Measurements from ENCODE around the gene CFAP410.
A peak's percentile ranks its signal among the peaks of the same experiment; 100 is the strongest.

CFAP410 gene

DNA sequence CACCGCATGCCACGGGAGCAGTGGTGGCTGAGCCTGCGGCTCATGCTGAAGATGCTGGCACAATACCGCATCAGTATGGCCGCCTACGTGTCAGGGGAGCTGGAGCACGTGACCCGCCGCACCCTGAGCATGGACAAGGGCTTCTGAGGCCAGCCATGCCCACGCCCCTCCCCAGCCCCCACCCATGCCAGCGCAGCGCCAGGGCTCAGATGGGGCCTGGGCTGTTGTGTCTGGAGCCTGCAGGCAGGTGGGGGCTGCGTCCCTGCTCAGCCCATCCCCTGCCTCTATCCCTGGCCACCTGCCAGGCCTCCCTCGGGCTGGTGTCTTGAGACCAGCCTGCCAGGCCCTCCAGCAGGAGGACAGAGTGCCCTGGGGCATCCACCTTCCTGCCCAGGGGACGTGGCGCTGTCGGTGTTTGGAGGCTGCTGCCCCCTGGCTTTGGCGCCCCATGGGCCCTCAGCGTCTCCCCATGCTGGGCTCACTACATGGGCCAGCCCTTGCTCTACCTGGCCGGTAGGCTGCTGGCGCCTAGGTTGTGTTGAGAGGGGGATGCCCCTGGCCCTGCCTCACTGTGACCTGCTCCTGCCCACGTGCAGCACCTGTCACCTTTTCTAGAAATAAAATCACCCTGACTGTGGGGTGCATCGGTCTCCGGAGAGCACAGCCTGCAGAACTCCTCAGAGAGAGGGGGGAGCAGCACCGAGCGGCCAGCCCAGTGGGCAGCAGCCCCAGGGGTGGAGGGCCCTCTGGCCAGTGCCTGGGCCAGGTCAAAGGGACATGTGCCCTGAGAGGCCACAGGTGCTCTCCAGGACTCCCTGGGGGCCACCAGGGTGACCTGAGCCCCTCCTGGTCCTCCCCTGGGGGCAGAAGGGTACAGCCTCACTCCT lies 12.2 kb downstream of the CFAP410 start:
- Histone ChIP-seq H3K9ac (ENCODE audit: low read depth, low read length, poor library complexity) (peak overlapping the region; percentile 44), H3K4me1 (ENCODE audit: control insufficient read depth in 2 of 2, insufficient read depth in 1 of 2, low read depth in 1 of 2, low read length in 2 of 2) (peaks cover 0 to 2% of the 10 kb centered on the region in 2 donors), H4K8ac (ENCODE audit: low read depth, low read length) (no peak overlapping the region), H3K27me3 (ENCODE audit: control insufficient read depth in 3 of 3, insufficient read depth in 3 of 3, low read depth in 1 of 3, low read length in 3 of 3) (no peaks in the 10 kb centered on the region), H2AK5ac (ENCODE audit: low read depth, low read length) (peak overlapping the region; percentile 46), H3K27ac (replicated peaks; ENCODE audit: low read length) (no peak overlapping the region), H3K4me3 (ENCODE audit: low read length in 2 of 2) (no peak overlapping the region), H3K4ac (ENCODE audit: low read length) (no peak overlapping the region), H2BK120ac (ENCODE audit: low read depth, low read length) (peak overlapping the region; percentile 61), H3K9me3 (replicated peaks in 1 of 2; ENCODE audit: control insufficient read depth in 2 of 2, insufficient read depth in 1 of 2, low read depth in 1 of 2, low read length in 2 of 2) (no peaks in the 10 kb centered on the region), H3K14ac (ENCODE audit: low read length) (no peak overlapping the region), H3K36me3 (replicated peaks in 1 of 2; ENCODE audit: control insufficient read depth in 2 of 2, insufficient read depth in 2 of 2, low read length in 2 of 2) (peaks cover 7 to 54% of the 10 kb centered on the region in 2 donors), H4K91ac (ENCODE audit: low read depth, low read length, poor library complexity) (no peak overlapping the region), H3K18ac (ENCODE audit: low read length) (peak overlapping the region; percentile 48), H3K79me1 (ENCODE audit: low read depth, low read length) (peaks cover 9% of the 10 kb centered on the region), H2BK15ac (ENCODE audit: low read length) (no peak overlapping the region), H3K4me2 (ENCODE audit: insufficient read depth, low read length, poor library complexity, severe bottlenecking) (no peak overlapping the region), H2BK12ac (ENCODE audit: low read length) (peak overlapping the region; percentile 41), H2BK5ac (ENCODE audit: low read length) (no peak overlapping the region), H2AFZ (ENCODE audit: low read length) (no peak overlapping the region), H3K23ac (ENCODE audit: low read depth, low read length, poor library complexity) (peak overlapping the region; percentile 85)
- whole genome bisulfite sequencing, 2 donors (ENCODE audit: extremely low coverage in 2 of 2, insufficient read length in 2 of 2, insufficient replicate concordance in 1 of 2): no CpG with 5 or more reads among the region's 26 CpGs
- DNase-seq (ENCODE audit: low spot score): no peak

DNA sequence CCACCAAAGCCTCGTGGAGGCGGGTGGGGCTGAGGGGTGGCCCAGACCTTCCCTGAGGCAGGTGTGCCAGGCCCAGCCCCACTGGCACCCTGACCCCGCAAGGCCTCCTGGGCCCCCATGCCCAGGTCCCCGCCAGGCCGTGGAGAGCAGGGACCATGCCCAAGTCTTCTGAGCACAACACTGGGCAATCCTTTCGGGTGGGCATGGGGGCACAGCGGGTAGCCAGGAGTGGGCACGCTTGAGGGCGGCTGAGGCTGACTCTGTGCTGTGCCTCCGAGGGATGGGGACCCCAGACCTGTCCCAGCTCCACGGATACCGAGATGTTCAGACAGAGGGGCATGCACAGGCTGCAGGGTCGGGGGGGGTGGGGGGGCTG lies 12.9 kb downstream of the CFAP410 start:
- no peak overlapping the region for H3K4me3 ChIP-seq (ENCODE audit: low read length in 2 of 2)

DNA sequence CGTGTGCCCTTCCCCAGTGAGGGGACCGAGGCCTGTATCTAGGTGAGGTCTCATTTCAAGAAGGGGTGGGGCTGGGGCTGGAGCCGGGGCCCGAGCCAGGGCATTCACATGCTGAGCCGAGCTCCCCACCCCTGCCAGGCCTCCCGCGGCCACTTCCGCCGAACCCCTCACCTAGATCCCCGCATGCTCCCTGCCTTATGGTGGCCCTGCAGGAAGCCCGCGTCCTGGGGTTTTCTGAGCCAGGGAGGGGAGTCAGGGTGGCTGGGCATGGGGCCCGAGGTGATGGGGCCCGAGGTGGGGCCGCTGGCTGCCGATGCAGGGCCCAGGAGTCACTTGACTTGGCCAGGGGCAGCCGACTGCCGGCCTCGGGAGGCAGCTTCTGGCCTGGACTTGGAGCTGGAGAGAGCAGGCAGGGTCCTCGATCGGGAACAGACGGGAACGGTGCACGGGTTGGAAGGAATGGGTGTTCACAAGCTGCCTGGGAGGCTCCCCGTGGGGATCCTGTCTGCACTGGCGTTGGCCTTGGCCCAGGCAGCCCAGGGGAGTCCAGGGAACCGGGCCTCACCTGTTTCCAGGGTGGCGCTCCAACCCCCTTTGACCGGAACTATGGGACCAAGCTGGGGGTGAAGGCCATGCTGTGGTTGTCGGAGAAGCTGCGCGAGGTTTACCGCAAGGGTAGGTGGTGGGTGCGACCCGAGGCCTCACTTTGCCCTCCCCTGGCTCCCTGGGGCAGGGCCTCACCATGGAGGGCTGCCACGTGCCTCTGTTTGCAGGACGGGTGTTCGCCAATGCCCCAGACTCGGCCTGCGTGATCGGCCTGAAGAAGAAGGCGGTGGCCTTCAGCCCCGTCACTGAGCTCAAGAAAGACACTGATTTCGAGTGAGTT lies 13.6 kb downstream of the CFAP410 start:
- no peak overlapping the region for H2AK5ac ChIP-seq (ENCODE audit: low read depth, low read length)
- H3K4me1 ChIP-seq (ENCODE audit: control insufficient read depth in 2 of 2, insufficient read depth in 1 of 2, low read depth in 1 of 2, low read length in 2 of 2): peaks cover 0 to 2% of the 10 kb centered on the region in 2 donors
- H3K79me1 ChIP-seq (ENCODE audit: low read depth, low read length): peaks cover 9% of the 10 kb centered on the region
- no peak overlapping the region for H3K18ac ChIP-seq (ENCODE audit: low read length)
- H3K4me2 ChIP-seq (ENCODE audit: insufficient read depth, low read length, poor library complexity, severe bottlenecking): no peak overlapping the region
- H3K36me3 ChIP-seq (replicated peaks in 1 of 2; ENCODE audit: control insufficient read depth in 2 of 2, insufficient read depth in 2 of 2, low read length in 2 of 2): peaks cover 7 to 66% of the 10 kb centered on the region in 2 donors
- no peak overlapping the region for H4K91ac ChIP-seq (ENCODE audit: low read depth, low read length, poor library complexity)
- no peak overlapping the region for H3K27ac ChIP-seq (replicated peaks; ENCODE audit: low read length)
- H3K4ac ChIP-seq (ENCODE audit: low read length): no peak overlapping the region
- whole genome bisulfite sequencing, 2 donors (ENCODE audit: extremely low coverage in 2 of 2, insufficient read length in 2 of 2, insufficient replicate concordance in 1 of 2): no CpG with 5 or more reads among the region's 44 CpGs
- no peak for DNase-seq (ENCODE audit: low spot score)
- no peak overlapping the region for H3K14ac ChIP-seq (ENCODE audit: low read length)
- no peak overlapping the region for H3K9ac ChIP-seq (ENCODE audit: low read depth, low read length, poor library complexity)
- H3K23ac ChIP-seq (ENCODE audit: low read depth, low read length, poor library complexity): peak overlapping the region; percentile 91
- no peaks in the 10 kb centered on the region for H3K9me3 ChIP-seq (replicated peaks in 1 of 2; ENCODE audit: control insufficient read depth in 2 of 2, insufficient read depth in 1 of 2, low read depth in 1 of 2, low read length in 2 of 2)
- no peak overlapping the region for H2BK15ac ChIP-seq (ENCODE audit: low read length)
- no peak overlapping the region for H3K4me3 ChIP-seq (ENCODE audit: low read length in 2 of 2)
- no peaks in the 10 kb centered on the region for H3K27me3 ChIP-seq (ENCODE audit: control insufficient read depth in 3 of 3, insufficient read depth in 3 of 3, low read depth in 1 of 3, low read length in 3 of 3)
- H2AFZ ChIP-seq (ENCODE audit: low read length): no peak overlapping the region
- no peak overlapping the region for H4K8ac ChIP-seq (ENCODE audit: low read depth, low read length)
- H2BK12ac ChIP-seq (ENCODE audit: low read length): no peak overlapping the region
- H2BK120ac ChIP-seq (ENCODE audit: low read depth, low read length): no peak overlapping the region
- peak overlapping the region; percentile 66 for H2BK5ac ChIP-seq (ENCODE audit: low read length)

More for the DNA sequence above, 12.9 kb downstream of the CFAP410 start:
- H2AK5ac ChIP-seq (ENCODE audit: low read depth, low read length): no peak overlapping the region
- WGBS, 2 donors (ENCODE audit: extremely low coverage in 2 of 2, insufficient read length in 2 of 2, insufficient replicate concordance in 1 of 2): no CpG with 5 or more reads among the region's 13 CpGs
- H3K9me3 ChIP-seq (replicated peaks in 1 of 2; ENCODE audit: control insufficient read depth in 2 of 2, insufficient read depth in 1 of 2, low read depth in 1 of 2, low read length in 2 of 2): no peaks in the 10 kb centered on the region
- H2BK15ac ChIP-seq (ENCODE audit: low read length): no peak overlapping the region
- no peak overlapping the region for H2BK120ac ChIP-seq (ENCODE audit: low read depth, low read length)
- H3K18ac ChIP-seq (ENCODE audit: low read length): no peak overlapping the region
- H2AFZ ChIP-seq (ENCODE audit: low read length): no peak overlapping the region
- H3K4me1 ChIP-seq (ENCODE audit: control insufficient read depth in 2 of 2, insufficient read depth in 1 of 2, low read depth in 1 of 2, low read length in 2 of 2): peaks cover 0 to 2% of the 10 kb centered on the region in 2 donors
- H4K8ac ChIP-seq (ENCODE audit: low read depth, low read length): no peak overlapping the region
- H3K14ac ChIP-seq (ENCODE audit: low read length): no peak overlapping the region
- no peaks in the 10 kb centered on the region for H3K27me3 ChIP-seq (ENCODE audit: control insufficient read depth in 3 of 3, insufficient read depth in 3 of 3, low read depth in 1 of 3, low read length in 3 of 3)
- no peak overlapping the region for H4K91ac ChIP-seq (ENCODE audit: low read depth, low read length, poor library complexity)
- no peak overlapping the region for H3K4me2 ChIP-seq (ENCODE audit: insufficient read depth, low read length, poor library complexity, severe bottlenecking)
- H3K23ac ChIP-seq (ENCODE audit: low read depth, low read length, poor library complexity): no peak overlapping the region
- H3K79me1 ChIP-seq (ENCODE audit: low read depth, low read length): peaks cover 9% of the 10 kb centered on the region
- H2BK5ac ChIP-seq (ENCODE audit: low read length): no peak overlapping the region
- H3K27ac ChIP-seq (replicated peaks; ENCODE audit: low read length): no peak overlapping the region
- no peak for DNase-seq (ENCODE audit: low spot score)
- H3K36me3 ChIP-seq (replicated peaks in 1 of 2; ENCODE audit: control insufficient read depth in 2 of 2, insufficient read depth in 2 of 2, low read length in 2 of 2): peaks cover 7 to 61% of the 10 kb centered on the region in 2 donors
- no peak overlapping the region for H3K9ac ChIP-seq (ENCODE audit: low read depth, low read length, poor library complexity)
- no peak overlapping the region for H3K4ac ChIP-seq (ENCODE audit: low read length)
- H2BK12ac ChIP-seq (ENCODE audit: low read length): no peak overlapping the region

DNA sequence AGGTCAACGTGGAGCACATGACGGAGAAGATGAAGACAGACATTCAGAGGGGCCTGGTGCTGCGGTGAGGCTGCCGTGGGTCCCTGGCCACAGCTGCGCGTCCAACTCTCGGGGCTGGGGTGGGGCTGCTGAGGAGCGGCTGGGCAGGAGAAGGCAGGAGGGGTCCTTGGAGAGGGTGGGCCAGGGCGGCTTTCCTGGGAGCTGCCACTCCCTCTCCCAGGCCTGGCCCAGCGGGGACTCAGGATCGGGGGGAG lies 14.4 kb downstream of the CFAP410 start:
- no peak for DNase-seq (ENCODE audit: low spot score)
- no CpG with 5 or more reads among the region's 11 CpGs for WGBS, 2 donors (ENCODE audit: extremely low coverage in 2 of 2, insufficient read length in 2 of 2, insufficient replicate concordance in 1 of 2)
- Histone ChIP-seq H4K8ac (ENCODE audit: low read depth, low read length) (no peak overlapping the region), H3K4me2 (ENCODE audit: insufficient read depth, low read length, poor library complexity, severe bottlenecking) (no peak overlapping the region), H3K4me1 (ENCODE audit: control insufficient read depth in 2 of 2, insufficient read depth in 1 of 2, low read depth in 1 of 2, low read length in 2 of 2) (peaks cover 0 to 2% of the 10 kb centered on the region in 2 donors), H4K91ac (ENCODE audit: low read depth, low read length, poor library complexity) (no peak overlapping the region), H2BK12ac (ENCODE audit: low read length) (peak overlapping the region; percentile 30), H2BK120ac (ENCODE audit: low read depth, low read length) (no peak overlapping the region), H3K27ac (replicated peaks; ENCODE audit: low read length) (no peak overlapping the region), H3K9me3 (replicated peaks in 1 of 2; ENCODE audit: control insufficient read depth in 2 of 2, insufficient read depth in 1 of 2, low read depth in 1 of 2, low read length in 2 of 2) (no peaks in the 10 kb centered on the region), H3K14ac (ENCODE audit: low read length) (no peak overlapping the region), H3K23ac (ENCODE audit: low read depth, low read length, poor library complexity) (peak overlapping the region; percentile 73), H3K4me3 (ENCODE audit: low read length in 2 of 2) (no peak overlapping the region), H3K27me3 (ENCODE audit: control insufficient read depth in 3 of 3, insufficient read depth in 3 of 3, low read depth in 1 of 3, low read length in 3 of 3) (no peaks in the 10 kb centered on the region), H2BK15ac (ENCODE audit: low read length) (no peak overlapping the region), H3K79me1 (ENCODE audit: low read depth, low read length) (peaks cover 4% of the 10 kb centered on the region), H2BK5ac (ENCODE audit: low read length) (peak overlapping the region; percentile 53), H3K4ac (ENCODE audit: low read length) (no peak overlapping the region), H2AK5ac (ENCODE audit: low read depth, low read length) (peak overlapping the region; percentile 56), H3K18ac (ENCODE audit: low read length) (no peak overlapping the region), H3K36me3 (replicated peaks in 1 of 2; ENCODE audit: control insufficient read depth in 2 of 2, insufficient read depth in 2 of 2, low read length in 2 of 2) (peaks cover 9 to 74% of the 10 kb centered on the region in 2 donors), H3K9ac (ENCODE audit: low read depth, low read length, poor library complexity) (no peak overlapping the region), H2AFZ (ENCODE audit: low read length) (no peak overlapping the region)

Data from neuronal stem cell (in vitro differentiated cells).